Neural cell (in vitro differentiated cells): ENCODE data around the gene RPA3. TPM values are rescaled to one million over a fixed set of nuclear protein-coding genes. Genes with fewer than 3 reads are reported as not detected.

Experiments
- H2AFZ ChIP-seq: fragments of 200-600, 300-800 bp; sonication (generic), shearing (Covaris generic); 2 replicates; pipeline ENCODE4 v1.6.0; 2014; ENCODE audit warnings: low read depth, mild to moderate bottlenecking, antibody characterized with exemption, low read length, moderate library complexity
- H3F3A ChIP-seq: fragments of 200-600 bp; shearing (Covaris generic); 2 replicates; pipeline ENCODE4 v1.6.1; 2016; ENCODE audit warnings: mild to moderate bottlenecking, moderate library complexity, mixed read lengths, antibody characterized with exemption, low read length; ENCODE audit not compliant: insufficient read depth, poor library complexity, severe bottlenecking
- H3K27ac ChIP-seq: fragments of 200-600, 300-800 bp; sonication (generic), shearing (Covaris generic); 2 replicates; pipeline ENCODE4 v1.5.1; 2014; ENCODE audit warnings: mild to moderate bottlenecking, low read length, moderate library complexity
- H3K27me3 ChIP-seq: fragments of 300-800, 200-600 bp; sonication (generic), shearing (Covaris generic); 2 replicates; pipeline ENCODE4 v1.6.0; 2014; ENCODE audit warnings: mild to moderate bottlenecking, low read depth, low read length, moderate library complexity; ENCODE audit not compliant: insufficient read depth
- H3K36me3 ChIP-seq: fragments of 300-800, 200-600 bp; sonication (generic), shearing (Covaris generic); 2 replicates; pipeline ENCODE4 v1.5.1; 2014; ENCODE audit warnings: mild to moderate bottlenecking, antibody characterized with exemption, low read length, moderate library complexity; ENCODE audit not compliant: insufficient read depth
- H3K4me2 ChIP-seq: fragments of 300-800, 200-600 bp; sonication (generic), shearing (Covaris generic); 2 replicates; pipeline ENCODE4 v1.6.0; 2014; ENCODE audit warnings: mild to moderate bottlenecking, low read length
- H3K4me3 ChIP-seq: fragments of 300-800, 200-600 bp; sonication (generic), shearing (Covaris generic); 2 replicates; pipeline ENCODE4 v1.5.1; 2014; ENCODE audit warnings: mild to moderate bottlenecking, low read length, moderate library complexity
- H3K79me2 ChIP-seq: fragments of 200-600 bp; shearing (Covaris generic); replicated peaks from 2 replicates; pipeline ENCODE4 v1.6.0; 2014; ENCODE audit warnings: mild to moderate bottlenecking, low read length, moderate library complexity; ENCODE audit not compliant: insufficient read depth
- H3K9ac ChIP-seq: fragments of 300-800, 200-600 bp; sonication (generic), shearing (Covaris generic); 2 replicates; pipeline ENCODE4 v1.6.1; 2016; ENCODE audit warnings: mild to moderate bottlenecking, low read length, mixed read lengths
- H3K9me2 ChIP-seq: fragments of 200-600 bp; shearing (Covaris generic); 2 replicates; pipeline ENCODE4 v1.6.1; 2016; ENCODE audit warnings: mild to moderate bottlenecking, low read length, mixed read lengths; ENCODE audit not compliant: insufficient read depth
- H3K9me3 ChIP-seq: fragments of 200-600, 300-800 bp; sonication (generic), shearing (Covaris generic); 2 replicates; pipeline ENCODE4 v1.6.1; 2016; ENCODE audit warnings: mild to moderate bottlenecking, mixed run types, low read length, moderate library complexity, mixed read lengths
- H4K20me1 ChIP-seq: fragments of 200-600 bp; shearing (Covaris generic); 2 replicates; pipeline ENCODE4 v1.6.1; 2016; ENCODE audit warnings: mild to moderate bottlenecking, mixed run types; ENCODE audit not compliant: insufficient read depth
- EP300 ChIP-seq: fragments of 450-650 bp; conservative IDR thresholded peaks from 2 replicates; pipeline ENCODE4 v1.6.1; 2014; ENCODE audit warnings: antibody characterized with exemption, mild to moderate bottlenecking, moderate library complexity; ENCODE audit not compliant: poor library complexity, severe bottlenecking
- EZH2 ChIP-seq: fragments of 200-600, 300-800 bp; shearing (Covaris generic), sonication (generic); IDR thresholded peaks from 2 replicates; pipeline ENCODE4 v1.6.1; 2014; ENCODE audit warnings: antibody characterized with exemption, low read length, borderline replicate concordance, mild to moderate bottlenecking; ENCODE audit not compliant: insufficient read depth, poor library complexity, severe bottlenecking
- MXI1 ChIP-seq: fragments of 450-650 bp; conservative IDR thresholded peaks from 2 replicates; pipeline ENCODE4 v1.6.1; 2014; ENCODE audit warnings: antibody characterized with exemption, mild to moderate bottlenecking; ENCODE audit not compliant: poor library complexity, severe bottlenecking
- POLR2AphosphoS5 ChIP-seq: IDR thresholded peaks from 2 replicates; pipeline ENCODE4 v1.6.1; 2012
- RAD21 ChIP-seq: fragments of 450-650 bp; conservative IDR thresholded peaks from 2 replicates; pipeline ENCODE4 v1.6.1; 2014; ENCODE audit warnings: antibody characterized with exemption, mild to moderate bottlenecking, moderate library complexity
- SMC3 ChIP-seq: fragments of 450-650 bp; conservative IDR thresholded peaks from 2 replicates; pipeline ENCODE4 v1.6.1; 2014; ENCODE audit warnings: antibody characterized with exemption, mild to moderate bottlenecking, moderate library complexity; ENCODE audit not compliant: poor library complexity
- TAF1 ChIP-seq: IDR thresholded peaks from 2 replicates; pipeline ENCODE4 v1.6.1; 2012; ENCODE audit warnings: low read depth
- polyA plus RNA-seq: library from polyadenylated mRNA; depleted of rRNA; stranded (reverse); fragments of >200 nt; gene quantifications from 2 replicates; pipeline ENCODE4 v1.2.3, GENCODE V29; 2014
- TF ChIP-seq, protein P1 (sequence below): IDR thresholded peaks from 2 replicates; pipeline ENCODE4 v1.6.1; 2012; ENCODE audit warnings: borderline replicate concordance
- TF ChIP-seq, protein P2 (sequence below): fragments of 450-650 bp; IDR thresholded peaks from 2 replicates; pipeline ENCODE4 v1.5.1; 2014; ENCODE audit warnings: antibody characterized with exemption, mild to moderate bottlenecking, moderate library complexity; ENCODE audit not compliant: poor library complexity, severe bottlenecking

Gene RPA3
- polyA plus RNA-seq, 1 donor from 2014 or later: 50.1 TPM

DNA sequence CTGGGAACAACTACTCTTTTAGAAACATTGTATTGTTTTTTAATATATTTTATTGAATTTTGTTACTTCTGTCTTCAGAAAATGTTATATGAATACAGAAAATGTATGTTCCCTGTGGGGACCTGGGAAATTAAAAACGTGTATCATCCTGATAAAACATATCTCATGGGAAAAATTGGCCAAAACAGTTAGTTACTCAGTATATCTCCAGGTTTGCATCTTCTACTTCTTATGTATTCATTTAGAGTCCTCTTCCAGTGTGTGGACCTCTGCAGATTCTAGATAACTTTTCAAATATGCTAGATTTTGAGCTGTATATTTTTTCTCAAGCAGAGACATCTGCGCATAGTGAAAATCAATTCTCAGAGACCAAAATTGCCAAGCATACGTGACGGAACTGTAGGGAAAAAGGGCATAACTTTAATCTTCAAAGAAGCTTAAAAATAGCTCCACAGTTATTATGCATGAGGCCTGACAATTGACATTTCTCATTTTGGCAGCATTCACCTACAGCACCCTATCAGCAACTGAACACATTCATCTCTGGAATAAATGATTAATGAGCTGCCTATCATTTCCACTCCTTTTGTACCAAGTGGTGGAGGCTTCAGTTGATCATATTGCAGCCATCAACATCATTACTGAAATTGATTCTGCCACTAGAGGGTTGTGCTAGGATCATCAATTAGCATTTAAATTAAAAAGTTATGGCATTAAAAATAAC is 104.2 kb downstream of the RPA3 start:
- TF ChIP-seq MXI1 (no peak), EZH2 (no peak), POLR2AphosphoS5 (no peak), TAF1 (no peak), SMC3 (no peak), EP300 (no peak), RAD21 (no peak)
- TF ChIP-seq, protein P1, sequence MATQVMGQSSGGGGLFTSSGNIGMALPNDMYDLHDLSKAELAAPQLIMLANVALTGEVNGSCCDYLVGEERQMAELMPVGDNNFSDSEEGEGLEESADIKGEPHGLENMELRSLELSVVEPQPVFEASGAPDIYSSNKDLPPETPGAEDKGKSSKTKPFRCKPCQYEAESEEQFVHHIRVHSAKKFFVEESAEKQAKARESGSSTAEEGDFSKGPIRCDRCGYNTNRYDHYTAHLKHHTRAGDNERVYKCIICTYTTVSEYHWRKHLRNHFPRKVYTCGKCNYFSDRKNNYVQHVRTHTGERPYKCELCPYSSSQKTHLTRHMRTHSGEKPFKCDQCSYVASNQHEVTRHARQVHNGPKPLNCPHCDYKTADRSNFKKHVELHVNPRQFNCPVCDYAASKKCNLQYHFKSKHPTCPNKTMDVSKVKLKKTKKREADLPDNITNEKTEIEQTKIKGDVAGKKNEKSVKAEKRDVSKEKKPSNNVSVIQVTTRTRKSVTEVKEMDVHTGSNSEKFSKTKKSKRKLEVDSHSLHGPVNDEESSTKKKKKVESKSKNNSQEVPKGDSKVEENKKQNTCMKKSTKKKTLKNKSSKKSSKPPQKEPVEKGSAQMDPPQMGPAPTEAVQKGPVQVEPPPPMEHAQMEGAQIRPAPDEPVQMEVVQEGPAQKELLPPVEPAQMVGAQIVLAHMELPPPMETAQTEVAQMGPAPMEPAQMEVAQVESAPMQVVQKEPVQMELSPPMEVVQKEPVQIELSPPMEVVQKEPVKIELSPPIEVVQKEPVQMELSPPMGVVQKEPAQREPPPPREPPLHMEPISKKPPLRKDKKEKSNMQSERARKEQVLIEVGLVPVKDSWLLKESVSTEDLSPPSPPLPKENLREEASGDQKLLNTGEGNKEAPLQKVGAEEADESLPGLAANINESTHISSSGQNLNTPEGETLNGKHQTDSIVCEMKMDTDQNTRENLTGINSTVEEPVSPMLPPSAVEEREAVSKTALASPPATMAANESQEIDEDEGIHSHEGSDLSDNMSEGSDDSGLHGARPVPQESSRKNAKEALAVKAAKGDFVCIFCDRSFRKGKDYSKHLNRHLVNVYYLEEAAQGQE: no peak
- TF ChIP-seq, protein P2, sequence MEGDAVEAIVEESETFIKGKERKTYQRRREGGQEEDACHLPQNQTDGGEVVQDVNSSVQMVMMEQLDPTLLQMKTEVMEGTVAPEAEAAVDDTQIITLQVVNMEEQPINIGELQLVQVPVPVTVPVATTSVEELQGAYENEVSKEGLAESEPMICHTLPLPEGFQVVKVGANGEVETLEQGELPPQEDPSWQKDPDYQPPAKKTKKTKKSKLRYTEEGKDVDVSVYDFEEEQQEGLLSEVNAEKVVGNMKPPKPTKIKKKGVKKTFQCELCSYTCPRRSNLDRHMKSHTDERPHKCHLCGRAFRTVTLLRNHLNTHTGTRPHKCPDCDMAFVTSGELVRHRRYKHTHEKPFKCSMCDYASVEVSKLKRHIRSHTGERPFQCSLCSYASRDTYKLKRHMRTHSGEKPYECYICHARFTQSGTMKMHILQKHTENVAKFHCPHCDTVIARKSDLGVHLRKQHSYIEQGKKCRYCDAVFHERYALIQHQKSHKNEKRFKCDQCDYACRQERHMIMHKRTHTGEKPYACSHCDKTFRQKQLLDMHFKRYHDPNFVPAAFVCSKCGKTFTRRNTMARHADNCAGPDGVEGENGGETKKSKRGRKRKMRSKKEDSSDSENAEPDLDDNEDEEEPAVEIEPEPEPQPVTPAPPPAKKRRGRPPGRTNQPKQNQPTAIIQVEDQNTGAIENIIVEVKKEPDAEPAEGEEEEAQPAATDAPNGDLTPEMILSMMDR: no peak
- Histone ChIP-seq H3K36me3 (no peaks in the 10 kb centered on the region), H4K20me1 (no peaks in the 10 kb centered on the region), H2AFZ (no peak overlapping the region), H3K27ac (peak overlapping the region; percentile 38), H3K27me3 (no peaks in the 10 kb centered on the region), H3K9me3 (no peaks in the 10 kb centered on the region), H3K9ac (no peak overlapping the region), H3K79me2 (no peaks in the 10 kb centered on the region), H3K4me3 (peak overlapping the region; percentile 5), H3F3A (no peaks in the 10 kb centered on the region), H3K9me2 (no peaks in the 10 kb centered on the region), H3K4me2 (no peak overlapping the region)

DNA sequence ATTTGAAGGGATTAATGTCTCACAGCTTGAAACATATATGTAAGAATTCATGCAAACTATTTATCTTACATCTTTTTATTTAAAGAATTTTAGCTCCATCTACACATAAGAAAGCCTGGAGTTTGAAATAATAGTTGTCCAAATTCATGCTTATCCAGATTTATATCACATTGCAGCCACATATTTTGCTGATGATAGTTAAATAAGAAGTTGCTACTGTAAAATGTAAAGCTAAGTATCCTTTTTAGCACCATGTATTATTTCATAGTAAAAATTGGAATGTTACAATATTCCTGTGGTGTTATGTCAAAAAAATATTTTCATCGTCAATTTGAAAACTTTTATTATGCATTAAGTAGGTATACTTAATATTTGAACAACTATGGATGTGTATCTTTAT is 105.2 kb downstream of the RPA3 start:
- no peaks in the 10 kb centered on the region for H3K9me3 ChIP-seq
- H4K20me1 ChIP-seq: no peaks in the 10 kb centered on the region
- TF ChIP-seq TAF1 (no peak), MXI1 (no peak), EP300 (no peak), POLR2AphosphoS5 (no peak), RAD21 (no peak), EZH2 (no peak)
- TF ChIP-seq, protein P1: no peak
- H3K4me2 ChIP-seq: no peak overlapping the region
- H2AFZ ChIP-seq: no peak overlapping the region
- H3K9me2 ChIP-seq: no peaks in the 10 kb centered on the region
- H3K9ac ChIP-seq: no peak overlapping the region
- no peaks in the 10 kb centered on the region for H3K36me3 ChIP-seq
- H3F3A ChIP-seq: no peaks in the 10 kb centered on the region
- H3K4me3 ChIP-seq: no peak overlapping the region
- H3K79me2 ChIP-seq: no peaks in the 10 kb centered on the region
- H3K27ac ChIP-seq: no peak overlapping the region
- no peaks in the 10 kb centered on the region for H3K27me3 ChIP-seq
